WTC11 (cell line): ENCODE results near the gene MZT1.

ENCODE experiments used
- TCF7 ChIP-seq: sonication (generic); formaldehyde crosslinking; IDR thresholded peaks from 2 replicates; pipeline ENCODE4 v1.8.0; 2022; ENCODE audit warnings: mild to moderate bottlenecking, low read depth, missing genetic modification reagents, moderate library complexity
- ZNF263 ChIP-seq: sonication (generic); formaldehyde crosslinking; IDR thresholded peaks from 2 replicates; pipeline ENCODE4 v1.8.1; 2022; ENCODE audit warnings: low read depth, mild to moderate bottlenecking, moderate library complexity, missing genetic modification reagents
- TF ChIP-seq, protein P1 (sequence below): fragments of 200-600 bp; IDR thresholded peaks from 2 replicates; pipeline ENCODE4 v1.8.0; 2022; ENCODE audit warnings: antibody characterized with exemption
- TF ChIP-seq, protein P2 (sequence below): sonication (generic); formaldehyde crosslinking; IDR thresholded peaks from 2 replicates; pipeline ENCODE4 v1.8.1; 2023; ENCODE audit warnings: mild to moderate bottlenecking, missing genetic modification reagents, moderate library complexity
- TF ChIP-seq, protein P3 (sequence below): sonication (generic); formaldehyde crosslinking; IDR thresholded peaks from 2 replicates; pipeline ENCODE4 v1.8.0; 2022; ENCODE audit warnings: mild to moderate bottlenecking, missing genetic modification reagents

DNA sequence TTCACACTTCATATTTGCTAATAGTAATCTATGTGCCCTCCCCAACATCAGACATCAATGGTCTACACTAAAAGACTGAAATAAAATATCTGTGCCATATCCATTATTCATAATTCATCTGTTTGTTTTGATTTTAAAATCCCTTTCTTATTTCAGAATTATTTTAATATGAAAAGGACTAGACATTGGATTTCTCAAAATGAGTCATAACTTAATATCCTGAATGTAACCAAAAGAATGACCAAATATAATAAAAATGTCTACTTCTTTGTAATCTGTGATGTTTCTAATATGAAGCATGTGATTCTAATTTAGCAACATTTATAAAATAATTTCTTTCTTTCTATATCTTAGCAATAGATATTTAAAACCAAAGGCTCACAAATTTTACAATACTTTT, 64.9 kb downstream of the MZT1 start:
- TF ChIP-seq, protein P1, sequence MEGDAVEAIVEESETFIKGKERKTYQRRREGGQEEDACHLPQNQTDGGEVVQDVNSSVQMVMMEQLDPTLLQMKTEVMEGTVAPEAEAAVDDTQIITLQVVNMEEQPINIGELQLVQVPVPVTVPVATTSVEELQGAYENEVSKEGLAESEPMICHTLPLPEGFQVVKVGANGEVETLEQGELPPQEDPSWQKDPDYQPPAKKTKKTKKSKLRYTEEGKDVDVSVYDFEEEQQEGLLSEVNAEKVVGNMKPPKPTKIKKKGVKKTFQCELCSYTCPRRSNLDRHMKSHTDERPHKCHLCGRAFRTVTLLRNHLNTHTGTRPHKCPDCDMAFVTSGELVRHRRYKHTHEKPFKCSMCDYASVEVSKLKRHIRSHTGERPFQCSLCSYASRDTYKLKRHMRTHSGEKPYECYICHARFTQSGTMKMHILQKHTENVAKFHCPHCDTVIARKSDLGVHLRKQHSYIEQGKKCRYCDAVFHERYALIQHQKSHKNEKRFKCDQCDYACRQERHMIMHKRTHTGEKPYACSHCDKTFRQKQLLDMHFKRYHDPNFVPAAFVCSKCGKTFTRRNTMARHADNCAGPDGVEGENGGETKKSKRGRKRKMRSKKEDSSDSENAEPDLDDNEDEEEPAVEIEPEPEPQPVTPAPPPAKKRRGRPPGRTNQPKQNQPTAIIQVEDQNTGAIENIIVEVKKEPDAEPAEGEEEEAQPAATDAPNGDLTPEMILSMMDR: no peak
- TF ChIP-seq ZNF263: no peak
- TF ChIP-seq TCF7 (CRISPR knock-in tag): no peak
- TF ChIP-seq, protein P2, sequence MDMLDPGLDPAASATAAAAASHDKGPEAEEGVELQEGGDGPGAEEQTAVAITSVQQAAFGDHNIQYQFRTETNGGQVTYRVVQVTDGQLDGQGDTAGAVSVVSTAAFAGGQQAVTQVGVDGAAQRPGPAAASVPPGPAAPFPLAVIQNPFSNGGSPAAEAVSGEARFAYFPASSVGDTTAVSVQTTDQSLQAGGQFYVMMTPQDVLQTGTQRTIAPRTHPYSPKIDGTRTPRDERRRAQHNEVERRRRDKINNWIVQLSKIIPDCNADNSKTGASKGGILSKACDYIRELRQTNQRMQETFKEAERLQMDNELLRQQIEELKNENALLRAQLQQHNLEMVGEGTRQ: no peak
- TF ChIP-seq, protein P3, sequence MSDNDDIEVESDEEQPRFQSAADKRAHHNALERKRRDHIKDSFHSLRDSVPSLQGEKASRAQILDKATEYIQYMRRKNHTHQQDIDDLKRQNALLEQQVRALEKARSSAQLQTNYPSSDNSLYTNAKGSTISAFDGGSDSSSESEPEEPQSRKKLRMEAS: no peak
